Hepatocyte (in vitro differentiated cells): ENCODE data around the gene GRIN3A.

ENCODE experiments used
- EZH2 ChIP-seq: fragments of 200-600 bp; sonication (generic); IDR thresholded peaks from 2 replicates; pipeline ENCODE4 v1.6.1; 2016; ENCODE audit warnings: antibody characterized with exemption, mild to moderate bottlenecking, borderline replicate concordance
- TF ChIP-seq, protein P1 (sequence below): fragments of 200-600 bp; sonication (generic); IDR thresholded peaks from 2 replicates; pipeline ENCODE4 v1.5.1; 2016; ENCODE audit warnings: antibody characterized with exemption, mild to moderate bottlenecking; ENCODE audit not compliant: poor library complexity

DNA sequence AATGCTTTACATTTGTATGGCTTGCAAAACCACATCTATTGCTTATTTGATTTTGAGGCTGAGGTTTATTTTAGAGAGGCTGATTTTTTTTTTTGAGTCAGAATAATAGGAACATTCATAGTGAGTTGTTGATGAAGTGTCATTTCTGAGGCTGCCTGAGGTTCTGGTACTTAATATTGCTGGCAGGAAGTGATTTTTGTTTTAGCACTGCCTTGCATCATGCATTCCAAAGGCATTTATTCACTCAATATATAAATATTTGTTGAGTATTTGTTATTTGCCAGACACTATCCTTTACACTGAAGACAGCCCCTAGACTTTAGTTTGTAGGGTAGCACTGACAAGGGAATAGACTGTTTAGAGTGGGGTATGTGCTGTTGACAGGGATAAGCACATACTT is 202.1 kb downstream of the GRIN3A start:
- TF ChIP-seq, protein P1, sequence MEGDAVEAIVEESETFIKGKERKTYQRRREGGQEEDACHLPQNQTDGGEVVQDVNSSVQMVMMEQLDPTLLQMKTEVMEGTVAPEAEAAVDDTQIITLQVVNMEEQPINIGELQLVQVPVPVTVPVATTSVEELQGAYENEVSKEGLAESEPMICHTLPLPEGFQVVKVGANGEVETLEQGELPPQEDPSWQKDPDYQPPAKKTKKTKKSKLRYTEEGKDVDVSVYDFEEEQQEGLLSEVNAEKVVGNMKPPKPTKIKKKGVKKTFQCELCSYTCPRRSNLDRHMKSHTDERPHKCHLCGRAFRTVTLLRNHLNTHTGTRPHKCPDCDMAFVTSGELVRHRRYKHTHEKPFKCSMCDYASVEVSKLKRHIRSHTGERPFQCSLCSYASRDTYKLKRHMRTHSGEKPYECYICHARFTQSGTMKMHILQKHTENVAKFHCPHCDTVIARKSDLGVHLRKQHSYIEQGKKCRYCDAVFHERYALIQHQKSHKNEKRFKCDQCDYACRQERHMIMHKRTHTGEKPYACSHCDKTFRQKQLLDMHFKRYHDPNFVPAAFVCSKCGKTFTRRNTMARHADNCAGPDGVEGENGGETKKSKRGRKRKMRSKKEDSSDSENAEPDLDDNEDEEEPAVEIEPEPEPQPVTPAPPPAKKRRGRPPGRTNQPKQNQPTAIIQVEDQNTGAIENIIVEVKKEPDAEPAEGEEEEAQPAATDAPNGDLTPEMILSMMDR = no peak
- TF ChIP-seq EZH2 = no peak
